HG03097 (cell line): ENCODE results near the gene FAM236C.
A peak's percentile ranks its signal among the peaks of the same experiment; 100 is the strongest.
"Not testable (repeated sequence)": the region's sequence is repeated elsewhere in the genome, so short reads cannot be mapped to it uniquely, and the experiment has no call there.

Experiments
- ATAC-seq: cut with Tn5 transposase; IDR thresholded peaks from one replicate; pipeline ENCODE4 v1.9.1; 2021; ENCODE audit not compliant: unreplicated experiment, low FRiP score

The FAM236C gene

DNA sequence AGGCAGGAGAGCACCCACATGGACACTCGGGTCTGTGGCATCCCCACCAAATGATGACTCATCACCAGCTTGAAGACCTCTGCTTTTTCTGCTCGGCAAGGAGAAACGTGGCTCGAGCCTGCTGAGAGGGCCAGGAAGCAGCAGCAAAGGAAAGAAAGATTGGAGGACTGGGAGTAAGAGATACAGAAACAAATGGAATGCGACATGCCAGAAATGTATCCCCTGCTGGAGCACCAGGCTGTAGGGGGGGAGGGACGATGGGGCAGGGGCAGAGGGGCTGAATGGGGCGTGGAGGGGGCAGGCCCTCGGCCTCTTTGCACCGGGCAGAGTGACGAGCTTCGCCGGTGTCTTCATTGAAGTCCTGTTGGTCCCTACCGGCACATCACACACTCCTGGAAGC lies at the start of gene FAM236C:
FAM236C (plus strand) TSS at position 301 of the 400 bp plus-strand sequence. CDS start 100 bp downstream, outside the sequence.
- ATAC-seq = not testable (repeated sequence)

DNA sequence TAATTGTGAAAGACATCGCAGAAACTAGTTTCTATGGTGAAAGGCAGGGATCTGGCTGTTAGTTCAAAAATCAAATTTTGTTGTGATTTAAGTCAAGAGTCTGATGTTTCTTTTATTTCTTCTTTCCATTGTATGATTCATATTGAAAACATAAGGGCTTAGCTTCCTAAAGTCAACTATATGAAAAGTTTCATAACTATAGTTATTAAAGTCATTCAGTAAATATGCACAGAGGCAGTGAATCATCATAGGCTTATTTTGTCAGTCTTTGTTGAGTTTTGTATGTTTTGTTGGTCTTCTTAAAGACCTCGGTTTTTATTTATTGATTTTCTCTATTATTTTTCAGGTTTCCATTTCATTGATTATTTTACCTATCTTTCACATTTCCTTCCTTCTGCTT lies 29.5 kb upstream of the FAM236C start:
- not testable (repeated sequence) for ATAC-seq

DNA sequence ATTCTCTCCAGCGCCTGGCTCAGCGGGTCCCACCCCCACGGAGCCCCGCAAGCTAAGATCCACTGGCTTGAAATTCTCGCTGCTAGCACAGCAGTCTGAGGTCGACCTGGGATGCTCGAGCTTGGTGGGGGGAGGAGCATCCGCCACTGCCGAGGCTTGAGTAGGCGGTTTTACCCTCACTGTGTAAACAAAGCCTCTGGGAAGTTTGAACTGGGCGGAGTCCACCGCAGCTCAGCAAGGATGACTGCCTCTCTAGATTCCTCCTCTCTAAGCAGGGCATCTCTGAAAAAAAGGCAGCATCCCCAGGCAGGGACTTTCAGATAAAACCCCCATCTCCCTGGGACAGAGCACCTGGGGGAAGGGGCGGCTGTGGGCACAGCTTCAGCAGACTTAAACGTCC lies 22.7 kb upstream of the FAM236C start:
- ATAC-seq = not testable (repeated sequence)

DNA sequence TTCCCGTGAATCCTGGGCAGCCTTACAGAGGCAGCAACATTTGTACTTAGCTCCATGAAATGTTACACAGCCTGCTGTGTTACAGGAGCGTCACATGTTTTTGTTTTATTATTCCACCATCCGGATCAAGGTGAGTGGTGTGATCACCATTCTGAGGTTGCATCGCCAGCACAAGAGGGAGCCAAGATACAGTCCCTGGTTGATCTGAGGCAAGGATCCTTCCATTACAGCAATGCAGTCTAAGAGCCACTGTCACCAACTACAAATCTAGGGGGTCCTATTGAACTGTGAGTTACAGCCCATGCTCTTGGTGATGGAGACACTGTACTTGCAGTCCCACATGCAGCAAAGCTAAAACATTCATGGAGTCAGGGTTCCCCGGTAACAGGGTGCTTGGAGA lies 3.7 kb downstream of the FAM236C start:
- not testable (repeated sequence) for ATAC-seq

DNA sequence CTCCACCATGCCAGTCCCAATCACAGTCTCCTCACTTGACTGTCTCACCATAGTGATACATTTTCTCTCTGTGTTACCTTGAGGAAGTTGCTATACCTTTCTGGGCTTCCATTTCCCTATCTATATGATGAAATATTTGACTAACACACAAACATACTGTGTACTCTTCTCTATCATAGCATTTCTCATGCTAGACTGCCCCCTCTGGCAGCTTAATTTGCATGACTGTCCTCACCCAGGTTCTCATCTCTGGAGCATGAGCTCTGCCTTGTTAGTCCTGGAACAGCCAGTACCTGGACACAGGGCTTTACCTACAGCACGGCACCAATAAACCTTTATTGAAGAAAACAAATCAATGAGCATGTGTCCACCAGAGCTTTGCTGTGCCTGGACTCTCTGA lies 19.9 kb downstream of the FAM236C start:
- ATAC-seq = not testable (repeated sequence)

DNA sequence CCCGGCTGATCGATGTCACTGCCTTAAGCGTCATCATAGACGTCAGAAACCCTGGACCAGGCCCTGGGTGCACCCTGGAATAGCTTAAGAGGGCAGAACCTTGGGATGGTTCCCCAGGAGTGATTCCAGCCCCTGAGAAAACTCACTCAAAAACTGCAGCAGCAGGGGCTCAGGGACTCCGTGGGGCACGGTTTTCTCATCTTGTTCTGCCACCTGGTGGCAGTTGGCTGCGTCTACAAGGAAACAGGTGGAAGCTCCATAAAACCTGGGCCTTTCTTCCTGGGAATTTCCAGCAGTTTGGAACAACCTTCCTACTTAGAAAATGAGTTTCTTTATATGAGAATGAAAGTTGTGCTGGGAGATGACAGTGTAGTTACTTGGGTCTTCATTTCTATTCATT lies 24.0 kb downstream of the FAM236C start:
- ATAC-seq = not testable (repeated sequence)

DNA sequence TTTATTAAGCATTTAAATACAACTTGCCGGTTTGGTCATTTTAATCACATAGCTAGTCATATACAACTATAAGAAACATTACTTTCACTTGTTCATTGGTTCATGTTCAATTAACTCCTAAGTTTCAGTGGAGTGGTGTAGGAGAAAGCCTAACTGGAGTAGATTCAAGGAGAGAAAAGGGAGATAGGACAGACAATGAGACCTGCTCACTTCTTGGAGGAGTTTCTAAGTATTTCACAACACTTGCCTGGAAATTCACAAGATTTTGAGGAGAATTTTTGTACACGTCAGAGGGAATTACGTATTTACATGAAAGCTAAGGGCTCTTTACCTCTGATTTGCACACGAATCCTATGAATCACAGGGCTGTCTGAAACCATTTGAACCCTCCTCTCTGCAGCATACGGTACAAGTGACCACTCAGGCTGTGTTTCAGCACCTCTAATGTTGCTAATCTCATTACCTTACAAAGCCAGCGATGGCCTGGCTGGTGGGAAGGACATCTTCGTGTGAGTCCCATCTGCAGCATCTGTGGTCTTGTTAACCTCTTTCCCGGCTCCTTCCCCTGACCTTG lies 24.6 kb downstream of the FAM236C start:
- ATAC-seq = not testable (repeated sequence)

DNA sequence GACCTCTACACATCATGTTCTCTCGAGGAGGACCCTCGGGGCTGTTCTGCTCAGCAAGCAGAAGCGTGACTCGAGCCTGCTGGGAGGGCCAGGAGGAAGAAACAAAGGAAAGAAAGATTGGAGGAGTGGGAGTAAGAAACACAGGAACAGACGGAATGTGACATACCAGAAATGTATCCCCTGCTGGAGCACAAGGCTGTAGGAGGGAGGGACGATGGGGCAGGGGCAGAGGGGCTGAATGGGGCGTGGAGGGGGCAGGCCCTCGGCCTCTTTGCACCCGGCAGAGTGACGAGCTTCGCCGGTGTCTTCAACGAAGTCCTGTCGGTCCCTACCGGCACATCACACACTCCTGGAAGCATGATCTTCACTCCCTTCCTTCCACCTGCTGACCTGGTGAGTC lies 25.5 kb downstream of the FAM236C start, which contains the start of gene FAM236A:
FAM236A (plus strand) TSS at position 301 of the 400 bp plus-strand sequence; CDS start at position 358, 57 bp downstream.
- not testable (repeated sequence) for ATAC-seq

DNA sequence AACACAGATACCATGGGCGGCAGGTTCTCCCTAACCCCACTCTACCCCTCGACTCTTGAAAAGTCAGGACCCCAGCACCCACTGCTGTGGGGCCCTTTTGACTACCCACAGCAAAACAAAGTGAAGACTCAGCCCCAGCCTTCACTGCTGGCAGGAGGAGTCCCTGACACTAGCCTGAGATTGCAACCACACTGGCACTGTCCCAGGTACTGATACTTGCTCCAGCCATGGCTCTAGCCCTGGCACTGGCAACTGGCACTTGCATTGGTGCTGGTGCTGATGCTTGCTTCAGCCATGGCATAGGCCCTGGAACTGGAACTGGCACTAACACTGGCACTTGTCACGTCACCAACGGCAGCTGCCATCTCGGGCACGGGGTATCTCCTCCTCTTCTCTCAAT lies 29.9 kb downstream of the FAM236C start:
- ATAC-seq = not testable (repeated sequence)

DNA sequence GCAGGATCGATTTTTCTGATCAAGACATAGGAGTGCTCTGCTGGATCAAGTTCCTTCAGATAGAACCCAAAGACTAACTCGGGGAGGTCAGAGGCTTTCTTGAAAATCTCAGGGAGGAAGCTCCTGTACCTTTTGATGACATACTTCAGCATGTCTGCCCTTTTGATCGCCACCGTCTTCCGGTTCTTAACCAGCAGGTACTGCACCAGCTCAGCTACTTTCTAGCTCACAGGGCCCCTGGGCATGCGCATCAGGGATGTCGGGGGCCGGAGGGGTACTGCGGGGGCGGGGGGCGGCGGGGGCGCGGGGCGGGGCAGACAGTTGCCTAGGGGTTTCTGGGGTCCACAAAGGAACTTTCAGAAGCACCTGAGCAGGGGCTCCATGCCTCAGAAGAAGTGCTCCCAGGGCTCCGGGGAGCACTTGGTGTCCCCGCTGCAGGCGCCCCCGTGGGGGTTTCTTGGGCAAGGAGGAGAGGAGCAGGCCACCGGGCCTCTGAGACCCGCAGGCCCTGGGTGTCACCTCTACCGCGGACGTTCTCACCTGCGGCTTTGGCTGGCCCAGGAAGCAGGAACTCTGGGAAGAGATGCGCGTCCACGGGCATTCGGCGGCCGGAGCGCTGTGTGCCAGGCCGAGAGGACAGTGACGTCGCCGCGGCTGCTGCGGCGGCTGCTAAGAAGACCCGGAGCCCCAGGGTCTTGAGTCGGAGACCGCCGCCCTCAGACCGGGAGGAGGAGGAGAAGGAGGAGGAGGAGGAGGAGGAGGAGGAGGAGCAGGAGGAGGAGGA lies 30.8 kb downstream of the FAM236C start:
- ATAC-seq = peak; percentile 62

DNA sequence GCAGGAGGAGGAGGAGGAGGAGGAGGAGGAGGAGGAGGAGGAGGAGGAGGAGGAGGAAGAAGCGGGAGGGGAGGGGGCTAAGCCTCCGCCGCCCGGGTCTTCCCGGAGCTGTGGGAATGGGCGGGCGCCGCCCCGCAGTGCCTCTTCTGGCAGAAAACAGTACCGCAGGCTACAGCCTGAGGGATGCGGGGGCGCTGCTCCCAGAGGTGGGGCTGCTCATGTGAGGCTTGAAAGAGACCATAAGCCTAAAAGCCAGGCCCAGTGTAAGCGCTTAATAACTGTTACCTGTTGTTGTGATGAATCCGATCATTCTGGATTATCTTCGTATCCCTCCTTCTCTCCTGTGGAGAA lies 31.4 kb downstream of the FAM236C start, which contains the start of gene DMRTC1:
DMRTC1 (minus strand) TSS at position 19 of the 351 bp plus-strand sequence. CDS start 68,143 bp downstream, outside the sequence.
- not testable (repeated sequence) for ATAC-seq

DNA sequence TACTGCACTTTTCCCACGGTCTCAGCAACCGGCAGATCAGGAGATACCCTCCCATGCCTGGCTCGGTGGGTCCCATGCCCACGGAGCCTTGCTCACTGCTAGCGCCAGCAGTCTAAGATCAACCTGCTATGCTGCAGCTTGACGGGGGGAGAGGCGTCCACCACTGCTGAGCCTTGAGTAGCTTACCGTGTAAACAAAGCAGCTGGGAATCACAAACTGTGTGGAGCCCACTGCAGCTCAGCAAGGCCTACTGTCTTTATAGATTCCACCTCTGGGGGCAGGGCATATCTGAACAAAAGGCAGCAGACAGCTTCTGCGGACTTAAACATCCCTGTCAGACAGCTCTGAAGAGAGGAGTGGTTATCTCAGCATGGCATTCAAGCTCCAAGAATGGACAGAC lies 47.6 kb downstream of the FAM236C start:
- ATAC-seq = not testable (repeated sequence)
